Measurements from ENCODE around the gene SEPTIN2. TPM values are rescaled to one million over a fixed set of nuclear protein-coding genes. Genes with fewer than 3 reads are reported as not detected.

SEPTIN2 gene
- total and polyA plus RNA-seq, 2 donors (not counting 3 experiments of a cell fraction or from before 2014, with no cell fraction given) = 427 to 512 TPM

DNA sequence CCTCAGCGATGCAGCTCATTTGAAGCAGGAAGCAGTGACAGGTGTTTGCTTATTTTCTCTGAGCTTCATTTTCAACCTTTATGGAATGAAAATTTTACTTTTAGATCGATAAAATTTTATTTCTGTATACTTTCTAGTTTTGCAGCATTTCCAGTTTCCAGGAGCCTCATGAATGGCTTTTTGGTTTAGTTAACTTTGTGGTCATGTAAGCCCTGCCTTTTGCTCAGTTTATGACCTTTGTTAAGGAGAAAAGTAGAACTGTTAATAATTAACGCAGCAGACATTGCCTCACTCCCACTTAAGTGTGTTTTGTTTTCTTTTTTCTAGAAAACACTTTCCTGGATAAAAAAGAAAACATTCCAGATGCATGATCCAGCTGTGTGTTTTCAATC is 35.9 kb downstream of the SEPTIN2 start:
- no peak for TF ChIP-seq EZH2 (IDR thresholded peaks at IDR 0.05; ENCODE audit: borderline replicate concordance, low read depth, low read length, severe bottlenecking)
- no peak for TF ChIP-seq JUN (IDR thresholded peaks at IDR 0.05; ENCODE audit: borderline replicate concordance, insufficient read depth, insufficient read length, low read depth)
- TF ChIP-seq POLR2A (IDR thresholded peaks at IDR 0.05; ENCODE audit: low read depth, low read length) = no peak
- no peak for TF ChIP-seq FOS (IDR thresholded peaks at IDR 0.05; ENCODE audit: borderline replicate concordance, insufficient read depth, low read length)
- TF ChIP-seq, protein P1, sequence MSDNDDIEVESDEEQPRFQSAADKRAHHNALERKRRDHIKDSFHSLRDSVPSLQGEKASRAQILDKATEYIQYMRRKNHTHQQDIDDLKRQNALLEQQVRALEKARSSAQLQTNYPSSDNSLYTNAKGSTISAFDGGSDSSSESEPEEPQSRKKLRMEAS (IDR thresholded peaks at IDR 0.05; ENCODE audit: insufficient read depth, insufficient read length) = no peak
- TF ChIP-seq, protein P2, sequence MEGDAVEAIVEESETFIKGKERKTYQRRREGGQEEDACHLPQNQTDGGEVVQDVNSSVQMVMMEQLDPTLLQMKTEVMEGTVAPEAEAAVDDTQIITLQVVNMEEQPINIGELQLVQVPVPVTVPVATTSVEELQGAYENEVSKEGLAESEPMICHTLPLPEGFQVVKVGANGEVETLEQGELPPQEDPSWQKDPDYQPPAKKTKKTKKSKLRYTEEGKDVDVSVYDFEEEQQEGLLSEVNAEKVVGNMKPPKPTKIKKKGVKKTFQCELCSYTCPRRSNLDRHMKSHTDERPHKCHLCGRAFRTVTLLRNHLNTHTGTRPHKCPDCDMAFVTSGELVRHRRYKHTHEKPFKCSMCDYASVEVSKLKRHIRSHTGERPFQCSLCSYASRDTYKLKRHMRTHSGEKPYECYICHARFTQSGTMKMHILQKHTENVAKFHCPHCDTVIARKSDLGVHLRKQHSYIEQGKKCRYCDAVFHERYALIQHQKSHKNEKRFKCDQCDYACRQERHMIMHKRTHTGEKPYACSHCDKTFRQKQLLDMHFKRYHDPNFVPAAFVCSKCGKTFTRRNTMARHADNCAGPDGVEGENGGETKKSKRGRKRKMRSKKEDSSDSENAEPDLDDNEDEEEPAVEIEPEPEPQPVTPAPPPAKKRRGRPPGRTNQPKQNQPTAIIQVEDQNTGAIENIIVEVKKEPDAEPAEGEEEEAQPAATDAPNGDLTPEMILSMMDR (IDR thresholded peaks at IDR 0.05; ENCODE audit: extremely low read depth in 1 of 2, insufficient read depth in 1 of 2, low read depth in 1 of 2, low read length in 2 of 2) = no peak
- TF ChIP-seq POLR2AphosphoS5 (IDR thresholded peaks at IDR 0.05; ENCODE audit: insufficient read depth, low read depth, low read length) = no peak
- no peak for TF ChIP-seq GATA2 (IDR thresholded peaks at IDR 0.05; ENCODE audit: insufficient read depth, insufficient read length, low read depth, low read length)
- POLR2A ChIA-PET = no interaction called here
- dilution Hi-C loops (cut with MboI; ENCODE audit: extremely low pct_ligation_motif_present, low sequenced_read_pairs) (no loop called here), intact Hi-C loops (cut with micrococcal nuclease) (no loop called here)
- BruUV-seq (replicated peaks) = no TSS peak
- no peak for DNase-seq (ENCODE audit: low read depth, low spot score)
- Histone ChIP-seq H3K9ac (replicated peaks; ENCODE audit: extremely low read depth, insufficient read depth, low read length) (no peak overlapping the region), H3K4me3 (replicated peaks in 1 of 3; ENCODE audit: insufficient read depth in 1 of 3, low read depth in 1 of 3, low read length in 3 of 3) (no peak overlapping the region), H3K9me1 (replicated peaks; ENCODE audit: control insufficient read depth, extremely low read depth, insufficient read depth, low read length) (no peaks in the 10 kb centered on the region), H3K79me2 (ENCODE audit: control insufficient read depth, insufficient read depth, low read length) (peaks cover 2% of the 10 kb centered on the region), H3K4me2 (ENCODE audit: insufficient read depth, low read length) (no peak overlapping the region), H3K27ac (ENCODE audit: insufficient read depth, low read depth, low read length) (no peak overlapping the region), H3K36me3 (ENCODE audit: control insufficient read depth in 2 of 2, extremely low read depth in 1 of 2, insufficient read depth in 2 of 2, low read length in 2 of 2) (peaks cover 30 to 41% of the 10 kb centered on the region in 2 experiments), H4K20me1 (replicated peaks; ENCODE audit: control insufficient read depth, extremely low read depth, insufficient read depth, low read length) (no peaks in the 10 kb centered on the region), H3K27me3 (ENCODE audit: control insufficient read depth in 2 of 2, insufficient read depth in 2 of 2, low read length in 2 of 2) (no peaks in the 10 kb centered on the region), H3K4me1 (ENCODE audit: control insufficient read depth, extremely low read depth, insufficient read depth, low read length) (no peaks in the 10 kb centered on the region), H3K9me3 (replicated peaks; ENCODE audit: control insufficient read depth, insufficient read depth, low read length) (no peaks in the 10 kb centered on the region), H2AFZ (ENCODE audit: low read depth, low read length) (no peak overlapping the region)
- no peak for FAIRE-seq
- CTCF ChIA-PET = no interaction called here
